ENCODE results near the gene CFAP54. TPM values are rescaled to one million over a fixed set of nuclear protein-coding genes. Genes with fewer than 3 reads are reported as not detected.

The CFAP54 gene
- polyA plus RNA-seq, 3 donors: not detected

DNA sequence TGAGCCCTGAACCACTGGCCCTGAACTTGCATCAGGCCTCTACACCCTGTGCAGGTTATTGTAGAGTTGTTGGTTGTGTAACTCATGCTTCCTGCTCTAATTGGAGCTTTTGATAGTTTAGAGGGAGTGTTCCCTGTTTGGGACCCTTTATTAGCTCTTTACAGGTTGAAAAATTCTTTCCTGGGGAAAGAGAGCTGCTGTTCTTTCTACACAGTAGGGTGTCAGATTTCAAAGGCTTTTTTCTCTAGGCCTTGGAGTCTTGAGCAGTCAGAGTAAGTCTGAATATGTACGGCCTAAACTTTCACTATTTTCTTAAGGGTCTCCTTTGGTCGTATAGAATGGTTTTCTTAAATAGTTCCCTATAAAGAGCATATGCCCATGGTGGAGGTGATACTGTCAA is 356.9 kb downstream of the CFAP54 start:
- WGBS (ENCODE audit: insufficient coverage): no CpG with 5 or more reads among the region's 2 CpGs
- Histone ChIP-seq H3K36me3 (replicated peaks in 1 of 2; ENCODE audit: control insufficient read depth in 1 of 2, insufficient read depth in 2 of 2, low read length in 2 of 2) (no peaks in the 10 kb centered on the region), H3K9ac (ENCODE audit: insufficient read depth, low read length, poor library complexity, severe bottlenecking) (no peak overlapping the region), H3K4me2 (replicated peaks; ENCODE audit: extremely low read depth, low read length, poor library complexity, severe bottlenecking) (no peak overlapping the region), H4K20me1 (ENCODE audit: insufficient read depth, low read length) (no peaks in the 10 kb centered on the region), H3K9me3 (replicated peaks in 1 of 2; ENCODE audit: control insufficient read depth in 1 of 2, insufficient read depth in 1 of 2, low read length in 2 of 2) (no peaks in the 10 kb centered on the region), H2AFZ (ENCODE audit: insufficient read depth, low read depth, low read length, poor library complexity, severe bottlenecking) (no peak overlapping the region), H3K4me1 (ENCODE audit: control insufficient read depth in 1 of 2, insufficient read depth in 2 of 2, low read length in 2 of 2) (no peaks in the 10 kb centered on the region), H3K27me3 (ENCODE audit: control insufficient read depth in 2 of 2, insufficient read depth in 2 of 2, low read length in 2 of 2) (no peaks in the 10 kb centered on the region), H3K27ac (ENCODE audit: low read depth in 1 of 2, low read length in 2 of 2) (no peak overlapping the region), H3K79me2 (ENCODE audit: insufficient read depth, low read length) (no peaks in the 10 kb centered on the region), H3K4me3 (replicated peaks in 1 of 3; ENCODE audit: low read depth in 2 of 3, low read length in 3 of 3) (no peak overlapping the region)
- no peak overlapping the region for H3K27ac Mint-ChIP-seq
- H3K9me3 Mint-ChIP-seq: peaks cover 0 to 5% (median 3%) of the 10 kb centered on the region in 7 donors
- intact Hi-C loops (cut with micrococcal nuclease): no loop called here
- TF ChIP-seq, protein P1, sequence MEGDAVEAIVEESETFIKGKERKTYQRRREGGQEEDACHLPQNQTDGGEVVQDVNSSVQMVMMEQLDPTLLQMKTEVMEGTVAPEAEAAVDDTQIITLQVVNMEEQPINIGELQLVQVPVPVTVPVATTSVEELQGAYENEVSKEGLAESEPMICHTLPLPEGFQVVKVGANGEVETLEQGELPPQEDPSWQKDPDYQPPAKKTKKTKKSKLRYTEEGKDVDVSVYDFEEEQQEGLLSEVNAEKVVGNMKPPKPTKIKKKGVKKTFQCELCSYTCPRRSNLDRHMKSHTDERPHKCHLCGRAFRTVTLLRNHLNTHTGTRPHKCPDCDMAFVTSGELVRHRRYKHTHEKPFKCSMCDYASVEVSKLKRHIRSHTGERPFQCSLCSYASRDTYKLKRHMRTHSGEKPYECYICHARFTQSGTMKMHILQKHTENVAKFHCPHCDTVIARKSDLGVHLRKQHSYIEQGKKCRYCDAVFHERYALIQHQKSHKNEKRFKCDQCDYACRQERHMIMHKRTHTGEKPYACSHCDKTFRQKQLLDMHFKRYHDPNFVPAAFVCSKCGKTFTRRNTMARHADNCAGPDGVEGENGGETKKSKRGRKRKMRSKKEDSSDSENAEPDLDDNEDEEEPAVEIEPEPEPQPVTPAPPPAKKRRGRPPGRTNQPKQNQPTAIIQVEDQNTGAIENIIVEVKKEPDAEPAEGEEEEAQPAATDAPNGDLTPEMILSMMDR (IDR thresholded peaks at IDR 0.05): no peak
- peaks cover 2% of the 10 kb centered on the region for H3K4me1 Mint-ChIP-seq
- H3K36me3 Mint-ChIP-seq: no peaks in the 10 kb centered on the region
- H3K4me3 Mint-ChIP-seq: no peak overlapping the region
- DNase-seq: no peak
- peaks cover 0 to 3% (median 2%) of the 10 kb centered on the region in 3 donors for H3K27me3 Mint-ChIP-seq (ENCODE audit: low read depth in 3 of 3)

DNA sequence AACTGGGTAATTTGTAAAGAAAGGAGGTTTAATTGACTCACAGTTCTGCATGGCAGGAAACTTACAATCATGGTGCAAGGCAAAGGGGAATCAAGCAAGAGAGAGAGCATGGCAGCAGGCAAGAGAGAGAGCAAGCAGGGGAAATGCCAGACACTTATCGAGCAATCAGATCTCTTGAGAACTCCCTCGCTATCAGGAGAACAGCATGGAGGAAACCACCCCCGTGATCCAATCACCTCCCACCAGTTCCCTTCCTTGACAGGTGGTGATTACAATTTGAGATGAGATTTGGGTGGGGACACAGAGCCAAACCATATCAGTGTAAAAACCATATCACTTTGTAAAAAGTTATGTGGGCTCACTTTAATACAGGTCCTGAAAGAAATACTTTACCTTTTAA is 361.3 kb downstream of the CFAP54 start:
- Histone ChIP-seq H3K4me2 (replicated peaks; ENCODE audit: extremely low read depth, low read length, poor library complexity, severe bottlenecking) (no peak overlapping the region), H3K4me3 (replicated peaks in 1 of 3; ENCODE audit: low read depth in 2 of 3, low read length in 3 of 3) (no peak overlapping the region), H3K27me3 (ENCODE audit: control insufficient read depth in 2 of 2, insufficient read depth in 2 of 2, low read length in 2 of 2) (no peaks in the 10 kb centered on the region), H3K4me1 (ENCODE audit: control insufficient read depth in 1 of 2, insufficient read depth in 2 of 2, low read length in 2 of 2) (no peaks in the 10 kb centered on the region), H4K20me1 (ENCODE audit: insufficient read depth, low read length) (no peaks in the 10 kb centered on the region), H3K79me2 (ENCODE audit: insufficient read depth, low read length) (no peaks in the 10 kb centered on the region), H3K36me3 (replicated peaks in 1 of 2; ENCODE audit: control insufficient read depth in 1 of 2, insufficient read depth in 2 of 2, low read length in 2 of 2) (no peaks in the 10 kb centered on the region), H3K9ac (ENCODE audit: insufficient read depth, low read length, poor library complexity, severe bottlenecking) (no peak overlapping the region), H2AFZ (ENCODE audit: insufficient read depth, low read depth, low read length, poor library complexity, severe bottlenecking) (no peak overlapping the region), H3K27ac (ENCODE audit: low read depth in 1 of 2, low read length in 2 of 2) (no peak overlapping the region), H3K9me3 (replicated peaks in 1 of 2; ENCODE audit: control insufficient read depth in 1 of 2, insufficient read depth in 1 of 2, low read length in 2 of 2) (no peaks in the 10 kb centered on the region)
- WGBS (ENCODE audit: insufficient coverage): no CpG with 5 or more reads among the region's 3 CpGs
- intact Hi-C loops (cut with micrococcal nuclease): no loop called here
- H3K9me3 Mint-ChIP-seq: peaks cover 0 to 13% (median 4%) of the 10 kb centered on the region in 7 donors
- no peak for DNase-seq
- H3K4me1 Mint-ChIP-seq: peaks cover 2% of the 10 kb centered on the region
- no peak overlapping the region for H3K27ac Mint-ChIP-seq
- TF ChIP-seq, protein P1 (IDR thresholded peaks at IDR 0.05): no peak
- H3K4me3 Mint-ChIP-seq: no peak overlapping the region
- H3K27me3 Mint-ChIP-seq (ENCODE audit: low read depth in 3 of 3): peaks cover 0 to 2% (median 0%) of the 10 kb centered on the region in 3 donors
- H3K36me3 Mint-ChIP-seq: no peaks in the 10 kb centered on the region

Data from CD14-positive monocyte (primary cell).